H4 (cell line): ENCODE results near the gene PHLDA2. TPM values are rescaled to one million over a fixed set of nuclear protein-coding genes. Genes with fewer than 3 reads are reported as not detected.
A peak's percentile ranks its signal among the peaks of the same experiment; 100 is the strongest.

Experiments used
- DNase-seq: peaks from one replicate; pipeline ENCODE4 v3.0.0-alpha.2; 2015; ENCODE audit warnings: low spot score
- total RNA-seq: library from RNA; depleted of rRNA; stranded (reverse); fragments of >200 nt; shearing (Covaris generic); gene quantifications from 2 replicates; pipeline ENCODE4 v1.2.3, GENCODE V29; 2014

The PHLDA2 gene
- total RNA-seq, 1 experiment from 2014 or later = 11.7 TPM

- DNase-seq = no peak
These were observed 32.2 kb downstream of the PHLDA2 start for GRCh38 chr11:2897048-2897447.

GRCh38 chr11:2896047-2896446 is 33.2 kb downstream of the PHLDA2 start:
- no peak for DNase-seq

- DNase-seq = no peak
These were observed 35.3 kb downstream of the PHLDA2 start for GRCh38 chr11:2893935-2894334.

- no peak for DNase-seq
These were observed 36.2 kb downstream of the PHLDA2 start for GRCh38 chr11:2892967-2893528.

GRCh38 chr11:2892215-2892966 is 36.8 kb downstream of the PHLDA2 start:
- no peak for DNase-seq

- no peak for DNase-seq
These were observed 37.6 kb downstream of the PHLDA2 start for GRCh38 chr11:2891326-2892214.

- no peak for DNase-seq
These were observed 38.5 kb downstream of the PHLDA2 start for GRCh38 chr11:2890466-2891294.

GRCh38 chr11:2889362-2890273 is 39.6 kb downstream of the PHLDA2 start:
- DNase-seq = no peak

- DNase-seq = peak; percentile 88
These were observed 40.8 kb downstream of the PHLDA2 start for GRCh38 chr11:2888266-2888968.

GRCh38 chr11:2887515-2888195 is 41.6 kb downstream of the PHLDA2 start:
- DNase-seq = no peak

GRCh38 chr11:2886936-2887335 is 42.3 kb downstream of the PHLDA2 start:
- no peak for DNase-seq

- no peak for DNase-seq
These were observed 42.9 kb downstream of the PHLDA2 start for GRCh38 chr11:2886191-2886894.

GRCh38 chr11:2885678-2886081 is 43.5 kb downstream of the PHLDA2 start, which contains the start of gene CDKN1C:
TSS of gene CDKN1C (minus strand) at chr11:2885775. CDS start at chr11:2885456, 319 bp downstream.
- peak; percentile 60 for DNase-seq

- peak; percentile 56 for DNase-seq
These were observed 44.1 kb downstream of the PHLDA2 start for GRCh38 chr11:2885017-2885677.

- no peak for DNase-seq
These were observed 45.0 kb downstream of the PHLDA2 start for GRCh38 chr11:2883979-2884815.

- no peak for DNase-seq
These were observed 45.6 kb downstream of the PHLDA2 start for GRCh38 chr11:2883640-2883978.
